Right lobe of liver (tissue), 6 donors: Measurements from ENCODE around the gene NR3C2. TPM values are rescaled to one million over a fixed set of nuclear protein-coding genes. Genes with fewer than 3 reads are reported as not detected.

Source experiments
- ATAC-seq, 4 donors: fragments of 200-7000 bp; cut with Tn5 transposase; one replicate each; pipeline ENCODE4 v1.9.1; 2020; ENCODE audit warnings: mild to moderate bottlenecking in 4 of 4, moderate library complexity in 4 of 4
- DNase-seq, 3 donors: peaks; one replicate each; pipeline ENCODE4 v3.0.0-alpha.2; 2020
- H3K27ac ChIP-seq, 3 donors: fragments of 200-600 bp; one replicate each; pipeline ENCODE4 v1.8.0; 2022
- H3K27me3 ChIP-seq, 2 donors: fragments of 200-600 bp; one replicate each; pipeline ENCODE4 v1.8.0; 2022
- H3K36me3 ChIP-seq, 4 donors: fragments of 200-600 bp; sonication (generic) in 1 of 4; one replicate each; pipeline versions ENCODE4 v1.5.1 to v1.8.0; 2017 to 2022; ENCODE audit warnings: control low read depth in 1 of 4
- H3K4me1 ChIP-seq, 4 donors: fragments of 200-600 bp; sonication (generic) in 1 of 4; one replicate each; pipeline versions ENCODE4 v1.5.1 to v1.8.0; 2017 to 2022; ENCODE audit warnings: control low read depth in 1 of 4
- H3K4me3 ChIP-seq, 3 donors: fragments of 200-600 bp; one replicate each; pipeline ENCODE4 v1.8.0; 2022
- H3K9me3 ChIP-seq, 4 donors: fragments of 200-600 bp; sonication (generic) in 1 of 4; one replicate each; pipeline versions ENCODE4 v1.5.1 to v1.8.0; 2017 to 2022; ENCODE audit warnings: control low read depth in 1 of 4
- POLR2A ChIP-seq: fragments of 450-650 bp; IDR thresholded peaks from one replicate; pipeline ENCODE4 v1.6.1; 2017; ENCODE audit warnings: antibody characterized with exemption, mild to moderate bottlenecking
- WGBS: methylation state at CpG from one replicate; pipeline ENCODE4 v1.1.6; 2018; ENCODE audit warnings: low coverage, low lambda C conversion rate; ENCODE audit not compliant: insufficient coverage; ENCODE audit errors: missing lambda C conversion rate; 5-methylcytosine and 5-hydroxymethylcytosine counted together
- intact Hi-C, 2 donors: fragments of 100-400 bp; cut with DNase I; formaldehyde crosslinking; loops; one replicate each; pipeline versions ENCODE4 v1.11.2 to v1.14.1; 2022
- total RNA-seq, 6 experiments: library from RNA; depleted of rRNA in 2 of 6; stranded (reverse); fragments of >200 nt in 2 of 6; fragmentation: NEBNext Ultra II Directional in 3 of 6; extraction: Animal tissue kit (Norgen Biotek cat#: 25700) in 3 of 6; gene quantifications; one replicate each; pipeline versions ENCODE4 v1.1.0 to v1.2.4, GENCODE V29; 2016 to 2023
- TF ChIP-seq, protein P1 (sequence below), 4 donors: fragments of 200-600 bp in 3 of 4; fragments of 450-650 bp in 1 of 4; IDR thresholded peaks; one replicate each; pipeline versions ENCODE4 v1.5.1 to v1.8.0; 2016 to 2022; ENCODE audit warnings: antibody characterized with exemption in 4 of 4, mild to moderate bottlenecking in 2 of 4
- donor health status: DM: no; HTN: yes; CAD: no.
- donor health status: DM: no; HTN: no; CAD: no.
- donor health status: DM: no; HTN: no; CAD: no.
- donor health status: DM: no; HTN: yes; CAD: no.
- donor health status: DM: no; HTN: yes; CAD: no.

Gene NR3C2
- total RNA-seq, 6 experiments from 2014 or later = 4.8 to 15.9 (median 8.9) TPM

DNA sequence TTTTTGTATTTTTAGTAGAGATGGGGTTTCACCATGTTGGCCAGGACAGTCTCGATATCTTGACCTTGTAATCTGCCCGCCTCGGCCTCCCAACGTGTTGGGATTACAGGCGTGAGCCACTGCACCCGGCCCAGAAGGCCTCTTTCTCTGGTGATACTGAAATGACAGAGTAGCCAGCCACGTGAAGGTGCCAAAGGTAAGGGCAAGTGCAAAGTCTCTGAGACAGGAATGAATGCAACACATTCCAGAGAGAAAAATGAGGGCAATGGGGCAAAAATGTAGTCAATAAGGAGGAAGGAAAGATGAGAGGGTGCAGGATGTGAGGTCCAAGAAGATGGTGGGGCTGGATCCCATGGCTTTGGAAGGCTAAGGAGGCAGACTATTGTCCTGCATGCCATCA is 176.0 kb downstream of the NR3C2 start:
- 95% methylated on average over 7 of the region's 7 CpGs for WGBS
- H3K27ac ChIP-seq = no peak overlapping the region

DNA sequence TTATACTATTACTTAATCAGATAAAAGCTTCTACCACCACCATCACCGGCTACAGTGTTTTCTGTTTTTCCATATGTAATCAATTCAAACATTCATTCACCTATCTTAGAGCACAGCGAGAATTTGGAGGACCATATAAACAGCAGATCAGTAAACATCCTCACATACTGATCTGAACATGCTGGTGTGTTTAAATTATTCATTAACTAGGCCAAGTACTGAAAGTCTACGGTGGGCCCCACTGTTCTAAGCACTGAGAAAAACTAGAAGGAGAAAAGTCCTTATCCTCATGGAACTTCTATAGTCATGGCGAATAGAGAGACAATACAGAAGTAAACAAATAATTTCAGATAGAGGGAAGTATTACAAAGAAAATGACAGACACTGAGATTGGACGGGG is 176.6 kb downstream of the NR3C2 start:
- TF ChIP-seq, protein P1, sequence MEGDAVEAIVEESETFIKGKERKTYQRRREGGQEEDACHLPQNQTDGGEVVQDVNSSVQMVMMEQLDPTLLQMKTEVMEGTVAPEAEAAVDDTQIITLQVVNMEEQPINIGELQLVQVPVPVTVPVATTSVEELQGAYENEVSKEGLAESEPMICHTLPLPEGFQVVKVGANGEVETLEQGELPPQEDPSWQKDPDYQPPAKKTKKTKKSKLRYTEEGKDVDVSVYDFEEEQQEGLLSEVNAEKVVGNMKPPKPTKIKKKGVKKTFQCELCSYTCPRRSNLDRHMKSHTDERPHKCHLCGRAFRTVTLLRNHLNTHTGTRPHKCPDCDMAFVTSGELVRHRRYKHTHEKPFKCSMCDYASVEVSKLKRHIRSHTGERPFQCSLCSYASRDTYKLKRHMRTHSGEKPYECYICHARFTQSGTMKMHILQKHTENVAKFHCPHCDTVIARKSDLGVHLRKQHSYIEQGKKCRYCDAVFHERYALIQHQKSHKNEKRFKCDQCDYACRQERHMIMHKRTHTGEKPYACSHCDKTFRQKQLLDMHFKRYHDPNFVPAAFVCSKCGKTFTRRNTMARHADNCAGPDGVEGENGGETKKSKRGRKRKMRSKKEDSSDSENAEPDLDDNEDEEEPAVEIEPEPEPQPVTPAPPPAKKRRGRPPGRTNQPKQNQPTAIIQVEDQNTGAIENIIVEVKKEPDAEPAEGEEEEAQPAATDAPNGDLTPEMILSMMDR (IDR thresholded peaks at IDR 0.05) = no peak
- Histone ChIP-seq H3K9me3 (no peaks in the 10 kb centered on the region), H3K36me3 (no peaks in the 10 kb centered on the region), H3K4me1 (peaks cover 0 to 8% (median 0%) of the 10 kb centered on the region in 4 donors), H3K4me3 (no peak overlapping the region), H3K27ac (no peak overlapping the region), H3K27me3 (no peaks in the 10 kb centered on the region)
- 56% methylated on average over 5 of the region's 5 CpGs for WGBS
- ATAC-seq (peak in 3 of 4 donors; percentile 39 to 73 (median 47)), DNase-seq (no peak)
- intact Hi-C loops = no loop called here

More for the DNA sequence above, 176.0 kb downstream of the NR3C2 start:
- intact Hi-C loops = no loop called here
- Histone ChIP-seq H3K4me1 (peaks cover 0 to 8% (median 0%) of the 10 kb centered on the region in 4 donors), H3K4me3 (no peak overlapping the region), H3K27me3 (no peaks in the 10 kb centered on the region), H3K9me3 (no peaks in the 10 kb centered on the region), H3K36me3 (no peaks in the 10 kb centered on the region)
- ATAC-seq = no peak
- no peak for DNase-seq
- no peak for TF ChIP-seq POLR2A
- TF ChIP-seq, protein P1 (IDR thresholded peaks at IDR 0.05) = no peak

DNA sequence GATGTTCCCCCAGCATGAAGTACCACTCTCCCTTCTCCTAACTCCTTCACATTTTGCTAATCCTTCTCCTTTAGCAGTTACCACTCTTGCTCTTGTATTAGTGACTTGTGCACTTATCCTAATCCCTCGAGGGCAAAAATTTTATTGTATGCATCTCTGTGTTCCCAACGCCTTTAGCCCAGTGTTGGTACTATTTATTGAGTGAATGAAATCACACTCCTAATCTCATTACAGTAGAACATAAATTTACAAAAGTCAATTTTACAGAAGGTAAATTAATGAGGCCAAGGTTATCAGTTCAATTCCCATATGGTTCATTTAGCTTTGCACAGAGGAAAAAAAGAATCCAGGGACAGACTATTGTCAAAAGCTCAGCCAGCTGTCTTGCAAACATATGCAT is 178.4 kb downstream of the NR3C2 start:
- no peak overlapping the region for H3K27ac ChIP-seq
- no peaks in the 10 kb centered on the region for H3K36me3 ChIP-seq
- intact Hi-C loops = no loop called here
- WGBS = 84% methylated on average over 2 of the region's 2 CpGs
- no peaks in the 10 kb centered on the region for H3K27me3 ChIP-seq
- TF ChIP-seq, protein P1 (IDR thresholded peaks at IDR 0.05) = no peak
- TF ChIP-seq POLR2A = no peak
- peaks cover 0 to 8% (median 0%) of the 10 kb centered on the region in 4 donors for H3K4me1 ChIP-seq
- no peak overlapping the region for H3K4me3 ChIP-seq
- DNase-seq = no peak
- no peaks in the 10 kb centered on the region for H3K9me3 ChIP-seq
- ATAC-seq = no peak

DNA sequence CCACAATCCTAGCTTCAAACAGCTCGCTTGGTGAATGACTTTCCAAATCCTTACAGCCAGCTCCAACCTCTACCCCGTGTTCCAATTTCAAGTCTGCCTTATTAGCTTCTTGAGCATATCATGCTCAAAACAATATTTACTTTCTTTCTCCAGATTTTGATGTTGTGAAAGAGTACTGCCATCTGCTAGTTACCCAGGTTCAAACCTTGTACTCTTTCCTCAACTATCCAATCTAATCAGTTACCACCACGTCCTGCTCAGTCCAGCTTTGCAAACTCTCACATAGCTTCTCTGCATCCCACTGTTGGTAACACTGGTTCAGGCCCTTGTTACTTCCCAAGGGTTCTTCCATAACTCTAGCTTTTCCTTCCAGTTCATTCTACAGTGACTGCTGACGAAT is 179.1 kb downstream of the NR3C2 start:
- 76% methylated on average over 4 of the region's 4 CpGs for WGBS
- peaks cover 0 to 8% (median 0%) of the 10 kb centered on the region in 4 donors for H3K4me1 ChIP-seq
- no peak for DNase-seq
- intact Hi-C loops = no loop called here
- no peak overlapping the region for H3K27ac ChIP-seq
- H3K27me3 ChIP-seq = no peaks in the 10 kb centered on the region
- H3K36me3 ChIP-seq = no peaks in the 10 kb centered on the region
- TF ChIP-seq, protein P1 (IDR thresholded peaks at IDR 0.05) = no peak
- TF ChIP-seq POLR2A = no peak
- H3K4me3 ChIP-seq = no peak overlapping the region
- no peak for ATAC-seq
- H3K9me3 ChIP-seq = no peaks in the 10 kb centered on the region

DNA sequence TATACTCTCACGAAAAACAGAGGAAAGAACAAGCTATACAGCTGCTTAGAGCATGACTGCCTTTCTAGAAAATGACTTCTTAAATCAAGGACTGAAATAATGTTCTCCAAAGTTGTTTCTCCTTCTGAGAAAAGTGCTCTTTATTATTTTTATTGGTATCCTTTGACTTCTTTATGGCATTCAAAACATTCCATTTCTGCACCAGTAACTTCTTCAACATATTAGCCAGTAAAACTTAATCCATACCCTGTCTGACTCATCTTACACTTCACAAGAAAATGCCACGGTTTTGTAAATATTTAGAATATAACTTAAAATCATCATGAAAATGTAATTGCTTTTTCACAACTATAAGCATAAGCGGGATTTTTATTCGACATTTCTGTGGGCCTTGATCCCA is 180.4 kb downstream of the NR3C2 start:
- Histone ChIP-seq H3K27me3 (no peaks in the 10 kb centered on the region), H3K36me3 (no peaks in the 10 kb centered on the region), H3K9me3 (no peaks in the 10 kb centered on the region), H3K27ac (no peak overlapping the region), H3K4me1 (peaks cover 0 to 8% (median 0%) of the 10 kb centered on the region in 4 donors), H3K4me3 (no peak overlapping the region)
- no peak for TF ChIP-seq POLR2A
- TF ChIP-seq, protein P1 (IDR thresholded peaks at IDR 0.05) = no peak
- intact Hi-C loops = no loop called here
- 84% methylated on average over 4 of the region's 4 CpGs for WGBS
- no peak for ATAC-seq
- no peak for DNase-seq
